Ovary (tissue), 9 donors: Measurements from ENCODE around the gene MYL12B. TPM values are rescaled to one million over a fixed set of nuclear protein-coding genes. Genes with fewer than 3 reads are reported as not detected.
A peak's percentile ranks its signal among the peaks of the same experiment; 100 is the strongest.

Source experiments
- DNase-seq, 5 donors: peaks; one replicate each; pipeline ENCODE4 v3.0.0-alpha.2; 2019 to 2020
- H3K27ac ChIP-seq, 2 donors: fragments of 200-600 bp; one replicate each; pipeline versions ENCODE4 v1.5.1 to v1.8.0; 2019 to 2022
- H3K27me3 ChIP-seq: fragments of 200-600 bp; one replicate; pipeline ENCODE4 v1.8.0; 2022
- H3K36me3 ChIP-seq: fragments of 200-600 bp; sonication (generic); one replicate; pipeline ENCODE4 v1.5.1; 2019
- H3K4me1 ChIP-seq: one replicate; pipeline ENCODE4 v1.8.1; 2013; ENCODE audit warnings: mild to moderate bottlenecking, moderate library complexity; ENCODE audit not compliant: insufficient read depth
- H3K4me3 ChIP-seq: fragments of 200-600 bp; sonication (generic); one replicate; pipeline ENCODE4 v1.5.1; 2017
- H3K9me3 ChIP-seq, 2 donors: fragments of 200-600 bp in 1 of 2; sonication (generic) in 1 of 2; one replicate each; pipeline versions ENCODE4 v1.5.1 to v1.8.1; 2013 to 2019; ENCODE audit warnings: mild to moderate bottlenecking in 1 of 2, moderate library complexity in 1 of 2
- EP300 ChIP-seq: sonication (generic); formaldehyde crosslinking; IDR thresholded peaks from one replicate; pipeline ENCODE4 v1.6.1; 2017; ENCODE audit warnings: antibody characterized with exemption
- POLR2A ChIP-seq: fragments of 450-650 bp; IDR thresholded peaks from one replicate; pipeline ENCODE4 v1.6.1; 2017; ENCODE audit warnings: antibody characterized with exemption, mild to moderate bottlenecking, moderate library complexity
- WGBS, 3 donors: extraction: QIAGEN DNeasy Blood & Tissue Kit in 1 of 3; methylation state at CpG; one replicate each; pipeline versions ENCODE4 v1.1.5 to v1.1.7; 2013 to 2017; 5-methylcytosine and 5-hydroxymethylcytosine counted together
- intact Hi-C, 4 donors: fragments of 100-400 bp; cut with DNase I; formaldehyde crosslinking; loops; one replicate each; pipeline versions ENCODE4 v1.11.0 to v1.15.1; 2022 to 2023
- polyA plus RNA-seq, 2 donors: library from polyadenylated mRNA; stranded (reverse); fragments of 200-250 nt in 1 of 2; fragments of 350-450 nt in 1 of 2; fragmentation: Illumina TruSeq in 1 of 2; extraction: RNeasy Lipid Tissue Mini Kit (QIAGEN cat#74804) in 1 of 2; gene quantifications; one replicate each; pipeline ENCODE4 v1.2.3, GENCODE V29; 2013 to 2014
- total RNA-seq, 7 donors: library from RNA; depleted of rRNA in 2 of 7; stranded (reverse); fragments of >200 nt in 2 of 7; fragmentation: NEBNext Ultra II Directional in 3 of 7; extraction: Animal tissue kit (Norgen Biotek cat#: 25700) in 3 of 7; gene quantifications; one replicate each; pipeline versions ENCODE4 v1.1.0 to v1.2.4, GENCODE V29; 2016 to 2023
- TF ChIP-seq, protein P1 (sequence below), 3 donors: fragments of 450-650 bp in 2 of 3; fragments of 200-600 bp in 1 of 3; IDR thresholded peaks; one replicate each; pipeline versions ENCODE4 v1.5.1 to v1.8.0; 2016 to 2022; ENCODE audit warnings: antibody characterized with exemption in 3 of 3, mild to moderate bottlenecking in 1 of 3
- donor health status: DM: no; HTN: no; CAD: no; lungs with moderate emphysema.
- donor health status: DM: no; HTN: no; CAD: no.
- donor health status: Bipolar disorder and iron deficiency.
- donor health status: DM: yes; HTN: yes; CAD: no.
- donor health status: DM: no; HTN: no; CAD: no.
- donor health status: DM: yes; HTN: yes; CAD: no.

MYL12B gene
- total and polyA plus RNA-seq, 9 donors: 165 to 388 (median 228) TPM

DNA sequence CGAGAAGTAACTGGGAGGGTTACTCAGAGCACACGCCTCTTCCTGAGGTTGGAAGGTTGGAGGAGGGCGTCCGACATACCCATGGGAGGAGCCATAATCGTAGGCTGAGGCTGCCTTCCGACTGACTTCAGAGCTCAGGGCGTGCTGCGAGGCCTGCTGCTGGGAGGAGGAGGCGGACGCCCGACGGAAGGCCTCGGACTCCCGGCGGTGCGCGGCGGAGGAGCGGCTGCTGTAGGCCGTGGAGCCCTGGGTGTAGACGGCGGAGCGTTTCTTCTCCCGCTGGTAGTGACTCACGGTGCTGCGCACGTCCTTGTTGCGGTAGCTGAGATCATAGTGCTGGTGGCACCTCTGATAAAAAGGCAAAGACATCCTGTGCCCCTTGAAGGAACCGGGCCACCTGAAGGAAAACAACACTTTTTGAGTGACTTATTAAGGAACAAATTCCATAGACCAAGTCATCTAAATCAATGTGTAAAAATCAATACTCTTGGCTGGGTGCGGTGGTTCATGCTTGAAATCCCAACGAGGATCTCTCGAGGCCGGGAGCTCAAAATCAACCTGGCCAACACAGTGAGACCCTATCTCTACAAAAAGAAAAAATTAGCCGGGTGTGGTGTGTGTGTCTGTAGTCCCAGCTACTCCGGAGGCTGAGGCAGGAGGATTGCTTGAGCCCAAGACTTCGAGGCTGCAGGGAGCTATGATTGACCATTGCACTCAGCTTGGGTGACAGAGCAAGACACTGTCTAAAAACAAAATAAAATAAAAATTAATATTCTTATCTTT, 46.9 kb upstream of the MYL12B start:
- Histone ChIP-seq H3K9me3 (no peaks in the 10 kb centered on the region), H3K4me1 (no peaks in the 10 kb centered on the region), H3K27ac (no peak overlapping the region), H3K27me3 (no peaks in the 10 kb centered on the region), H3K4me3 (no peak overlapping the region), H3K36me3 (no peaks in the 10 kb centered on the region)
- WGBS, 3 donors: 95 to 96% (median 96%) methylated on average over 36 of the region's 36 CpGs
- intact Hi-C loops: no loop called here
- no peak for DNase-seq
- TF ChIP-seq, protein P1, sequence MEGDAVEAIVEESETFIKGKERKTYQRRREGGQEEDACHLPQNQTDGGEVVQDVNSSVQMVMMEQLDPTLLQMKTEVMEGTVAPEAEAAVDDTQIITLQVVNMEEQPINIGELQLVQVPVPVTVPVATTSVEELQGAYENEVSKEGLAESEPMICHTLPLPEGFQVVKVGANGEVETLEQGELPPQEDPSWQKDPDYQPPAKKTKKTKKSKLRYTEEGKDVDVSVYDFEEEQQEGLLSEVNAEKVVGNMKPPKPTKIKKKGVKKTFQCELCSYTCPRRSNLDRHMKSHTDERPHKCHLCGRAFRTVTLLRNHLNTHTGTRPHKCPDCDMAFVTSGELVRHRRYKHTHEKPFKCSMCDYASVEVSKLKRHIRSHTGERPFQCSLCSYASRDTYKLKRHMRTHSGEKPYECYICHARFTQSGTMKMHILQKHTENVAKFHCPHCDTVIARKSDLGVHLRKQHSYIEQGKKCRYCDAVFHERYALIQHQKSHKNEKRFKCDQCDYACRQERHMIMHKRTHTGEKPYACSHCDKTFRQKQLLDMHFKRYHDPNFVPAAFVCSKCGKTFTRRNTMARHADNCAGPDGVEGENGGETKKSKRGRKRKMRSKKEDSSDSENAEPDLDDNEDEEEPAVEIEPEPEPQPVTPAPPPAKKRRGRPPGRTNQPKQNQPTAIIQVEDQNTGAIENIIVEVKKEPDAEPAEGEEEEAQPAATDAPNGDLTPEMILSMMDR (IDR thresholded peaks at IDR 0.05): no peak
- TF ChIP-seq POLR2A (no peak), EP300 (no peak)

DNA sequence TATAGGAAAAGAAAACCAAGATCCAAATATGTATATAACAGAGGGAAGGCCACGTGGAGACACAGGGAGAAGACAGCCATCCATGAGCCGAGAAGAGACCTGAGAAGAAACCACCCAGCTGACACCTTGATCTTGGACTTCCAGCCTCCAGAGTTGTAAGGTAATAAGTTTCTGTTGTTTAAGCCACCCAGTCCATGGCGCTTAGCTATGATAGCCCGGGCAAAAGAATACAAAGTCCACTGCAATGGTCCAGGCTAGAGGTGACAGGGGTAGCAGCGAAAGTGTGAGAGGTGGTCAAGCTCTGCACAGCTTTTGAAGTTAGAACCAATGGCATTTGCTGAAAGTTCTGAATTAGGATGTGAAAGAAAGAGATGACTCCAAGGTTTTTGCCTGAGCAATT, 44.9 kb upstream of the MYL12B start:
- DNase-seq: no peak
- no peak overlapping the region for H3K27ac ChIP-seq
- H3K36me3 ChIP-seq: no peaks in the 10 kb centered on the region
- H3K4me1 ChIP-seq: no peaks in the 10 kb centered on the region
- WGBS, 3 donors: 78 to 93% (median 86%) methylated on average over 5 of the region's 5 CpGs
- TF ChIP-seq POLR2A (no peak), EP300 (no peak)
- TF ChIP-seq, protein P1 (IDR thresholded peaks at IDR 0.05): no peak
- no peaks in the 10 kb centered on the region for H3K9me3 ChIP-seq
- no peaks in the 10 kb centered on the region for H3K27me3 ChIP-seq
- no peak overlapping the region for H3K4me3 ChIP-seq
- intact Hi-C loops: no loop called here

DNA sequence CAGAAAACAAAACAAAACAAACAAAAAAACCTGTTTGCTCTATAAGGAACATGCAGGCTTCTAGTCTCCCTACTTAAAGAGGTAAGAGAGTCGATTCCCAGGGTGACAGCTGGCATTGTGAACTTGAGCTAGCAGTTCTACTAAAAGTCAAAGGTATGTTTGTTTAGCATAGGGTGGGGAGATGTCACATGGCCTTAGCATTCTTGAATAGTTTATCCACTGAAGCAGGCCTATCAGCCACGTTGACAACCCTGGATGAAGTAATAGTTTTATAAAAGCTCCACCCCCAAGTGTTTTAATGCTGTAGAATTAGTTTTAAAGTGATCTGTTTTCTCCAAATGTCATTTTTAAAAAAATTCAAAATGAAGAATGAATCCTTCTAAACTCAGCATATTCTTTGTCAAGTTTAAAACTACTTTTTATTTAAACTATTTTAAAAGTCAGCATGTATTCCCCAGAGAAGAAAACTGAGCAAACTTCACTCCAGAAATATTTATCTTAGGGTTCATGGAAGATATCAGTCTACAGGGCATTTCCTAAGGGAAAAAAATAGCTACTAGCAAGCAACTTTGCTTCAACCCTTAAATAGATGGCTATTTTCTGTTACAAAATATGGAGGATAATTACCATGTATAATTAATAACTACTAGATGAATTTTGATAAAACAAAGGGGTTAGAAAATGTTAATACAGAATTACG, 43.8 kb upstream of the MYL12B start:
- H3K9me3 ChIP-seq: no peaks in the 10 kb centered on the region
- DNase-seq: no peak
- H3K36me3 ChIP-seq: no peaks in the 10 kb centered on the region
- no peaks in the 10 kb centered on the region for H3K27me3 ChIP-seq
- TF ChIP-seq, protein P1 (IDR thresholded peaks at IDR 0.05): no peak
- TF ChIP-seq POLR2A (no peak), EP300 (no peak)
- H3K4me1 ChIP-seq: no peaks in the 10 kb centered on the region
- 35 to 42% (median 35%) methylated on average over 3 of the region's 3 CpGs for WGBS, 3 donors
- no peak overlapping the region for H3K27ac ChIP-seq
- no peak overlapping the region for H3K4me3 ChIP-seq
- intact Hi-C loops: no loop called here

DNA sequence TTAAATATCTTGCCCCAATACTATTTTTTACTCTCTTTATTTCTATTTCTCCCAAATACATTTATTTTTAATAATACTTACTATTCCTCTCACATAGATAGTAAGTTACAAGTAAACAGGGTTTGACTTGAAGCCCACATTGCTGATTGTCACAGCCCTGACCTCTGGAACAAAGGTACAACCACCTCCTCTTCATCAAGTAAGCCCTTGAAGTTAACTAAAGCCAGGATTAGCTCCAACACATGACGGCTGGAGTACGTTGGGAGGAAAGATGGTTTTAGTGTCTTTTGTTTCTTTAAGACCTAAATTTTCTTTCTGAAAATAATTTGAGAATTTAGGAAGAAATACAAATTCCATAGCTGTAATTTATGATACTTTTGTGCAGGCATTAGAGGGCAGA, 43.1 kb upstream of the MYL12B start:
- intact Hi-C loops: no loop called here
- no peaks in the 10 kb centered on the region for H3K9me3 ChIP-seq
- H3K36me3 ChIP-seq: no peaks in the 10 kb centered on the region
- 36 to 67% (median 65%) methylated on average over 2 of the region's 2 CpGs for WGBS, 3 donors
- TF ChIP-seq POLR2A (no peak), EP300 (no peak)
- no peaks in the 10 kb centered on the region for H3K27me3 ChIP-seq
- no peak overlapping the region for H3K4me3 ChIP-seq
- DNase-seq: no peak
- no peak overlapping the region for H3K27ac ChIP-seq
- no peaks in the 10 kb centered on the region for H3K4me1 ChIP-seq

DNA sequence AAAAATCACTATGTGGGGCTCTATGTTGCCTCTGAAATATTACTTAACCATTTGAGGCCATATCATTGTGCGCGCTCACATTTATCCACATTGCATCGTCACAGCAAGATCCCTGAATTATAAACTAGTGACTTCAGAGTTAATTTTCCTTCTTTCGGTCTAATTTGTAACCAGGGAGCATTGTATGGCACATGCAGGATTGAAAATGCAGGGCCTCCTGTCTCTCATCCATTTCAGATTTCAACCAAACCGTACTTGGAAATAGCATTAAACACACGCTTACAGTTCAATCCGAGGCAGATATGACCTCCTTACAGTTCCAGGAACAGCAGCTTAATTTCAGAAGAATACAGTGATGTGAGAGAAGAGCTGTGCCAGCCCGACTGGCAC, 42.7 kb upstream of the MYL12B start:
- TF ChIP-seq POLR2A (no peak), EP300 (no peak)
- TF ChIP-seq, protein P1 (IDR thresholded peaks at IDR 0.05): no peak
- Histone ChIP-seq H3K4me3 (peak overlapping the region; percentile 12), H3K4me1 (no peaks in the 10 kb centered on the region), H3K27me3 (no peaks in the 10 kb centered on the region), H3K9me3 (no peaks in the 10 kb centered on the region), H3K27ac (no peak overlapping the region), H3K36me3 (no peaks in the 10 kb centered on the region)
- 58 to 80% (median 67%) methylated on average over 8 of the region's 8 CpGs for WGBS, 3 donors
- no peak for DNase-seq
- intact Hi-C loops: no loop called here
